ENCODE data around the gene BCAS3.
A peak's percentile ranks its signal among the peaks of the same experiment; 100 is the strongest.

BCAS3 gene

GRCh38 chr17:61395983-61396585 lies 718.4 kb downstream of the BCAS3 start:
- TF ChIP-seq TCF12 (IDR thresholded peaks at IDR 0.05; ENCODE audit: low read depth) (no peak), RAD21 (IDR thresholded peaks at IDR 0.05; ENCODE audit: low read depth) (no peak), EP300 (IDR thresholded peaks at IDR 0.05; ENCODE audit: borderline replicate concordance) (no peak)

GRCh38 chr17:61396586-61397085 lies 719.0 kb downstream of the BCAS3 start:
- TF ChIP-seq USF1 (IDR thresholded peaks at IDR 0.05) (no peak), CEBPB (IDR thresholded peaks at IDR 0.05) (no peak), YY1 (IDR thresholded peaks at IDR 0.05; ENCODE audit: low read depth) (no peak), MAX (IDR thresholded peaks at IDR 0.05) (no peak), EGR1 (IDR thresholded peaks at IDR 0.05) (no peak), TCF12 (IDR thresholded peaks at IDR 0.05; ENCODE audit: low read depth) (no peak), ZBTB7A (IDR thresholded peaks at IDR 0.05; ENCODE audit: low read depth) (no peak), FOXM1 (IDR thresholded peaks at IDR 0.05; ENCODE audit: borderline replicate concordance, low read depth) (no peak), REST (IDR thresholded peaks at IDR 0.05; ENCODE audit: low read depth) (no peak), EP300 (IDR thresholded peaks at IDR 0.05; ENCODE audit: borderline replicate concordance) (no peak), TEAD4 (IDR thresholded peaks at IDR 0.05) (no peak), NFIC (IDR thresholded peaks at IDR 0.05) (no peak), RAD21 (IDR thresholded peaks at IDR 0.05; ENCODE audit: low read depth) (no peak), TAF1 (IDR thresholded peaks at IDR 0.05; ENCODE audit: low read depth) (no peak), CREB1 (IDR thresholded peaks at IDR 0.05; ENCODE audit: low read depth) (no peak)

- TF ChIP-seq CEBPB (IDR thresholded peaks at IDR 0.05) (no peak), TCF12 (IDR thresholded peaks at IDR 0.05; ENCODE audit: low read depth) (no peak), EGR1 (IDR thresholded peaks at IDR 0.05) (no peak)
These were observed 719.6 kb downstream of the BCAS3 start for GRCh38 chr17:61397086-61397842.

- TF ChIP-seq FOXM1 (IDR thresholded peaks at IDR 0.05; ENCODE audit: borderline replicate concordance, low read depth) (no peak), CREB1 (IDR thresholded peaks at IDR 0.05; ENCODE audit: low read depth) (no peak), EGR1 (IDR thresholded peaks at IDR 0.05) (no peak), TAF1 (IDR thresholded peaks at IDR 0.05; ENCODE audit: low read depth) (no peak), USF1 (IDR thresholded peaks at IDR 0.05) (no peak), TEAD4 (IDR thresholded peaks at IDR 0.05) (no peak)
These were observed 721.1 kb downstream of the BCAS3 start for GRCh38 chr17:61398721-61399130.

- no peak for TF ChIP-seq CREB1 (IDR thresholded peaks at IDR 0.05; ENCODE audit: low read depth)
- TF ChIP-seq YY1 (IDR thresholded peaks at IDR 0.05; ENCODE audit: low read depth): 0 out of 2 replicates have a peak, but pooled peaks have one; percentile 40
- TF ChIP-seq ZBTB7A (IDR thresholded peaks at IDR 0.05; ENCODE audit: low read depth): peak; percentile 97
- no peak; the same call in 1 of the 2 replicates for TF ChIP-seq MAX (IDR thresholded peaks at IDR 0.05)
- peak; percentile 9; the same call in 1 of the 2 replicates for TF ChIP-seq TCF12 (IDR thresholded peaks at IDR 0.05; ENCODE audit: low read depth)
- TF ChIP-seq TAF1 (IDR thresholded peaks at IDR 0.05; ENCODE audit: low read depth): peak; percentile 60
These were observed 721.7 kb downstream of the BCAS3 start, which contains the start of gene TBX2 for GRCh38 chr17:61399131-61400065. TSS of gene TBX2 (plus strand) at chr17:61399843. CDS start at chr17:61400177, 334 bp downstream.

- no peak for TF ChIP-seq RAD21 (IDR thresholded peaks at IDR 0.05; ENCODE audit: low read depth)
- TF ChIP-seq FOXM1 (IDR thresholded peaks at IDR 0.05; ENCODE audit: borderline replicate concordance, low read depth): no peak
- no peak for TF ChIP-seq USF1 (IDR thresholded peaks at IDR 0.05)
- no peak; the same call in 1 of the 2 replicates for TF ChIP-seq TAF1 (IDR thresholded peaks at IDR 0.05; ENCODE audit: low read depth)
- no peak for TF ChIP-seq NFIC (IDR thresholded peaks at IDR 0.05)
- TF ChIP-seq ZBTB7A (IDR thresholded peaks at IDR 0.05; ENCODE audit: low read depth): no peak
- TF ChIP-seq YY1 (IDR thresholded peaks at IDR 0.05; ENCODE audit: low read depth): no peak
- TF ChIP-seq TCF12 (IDR thresholded peaks at IDR 0.05; ENCODE audit: low read depth): no peak
These were observed 722.5 kb downstream of the BCAS3 start for GRCh38 chr17:61400066-61400716.

Measured in Ishikawa (cell line).